ENCODE results near the gene DCAF5.

DCAF5 gene

DNA sequence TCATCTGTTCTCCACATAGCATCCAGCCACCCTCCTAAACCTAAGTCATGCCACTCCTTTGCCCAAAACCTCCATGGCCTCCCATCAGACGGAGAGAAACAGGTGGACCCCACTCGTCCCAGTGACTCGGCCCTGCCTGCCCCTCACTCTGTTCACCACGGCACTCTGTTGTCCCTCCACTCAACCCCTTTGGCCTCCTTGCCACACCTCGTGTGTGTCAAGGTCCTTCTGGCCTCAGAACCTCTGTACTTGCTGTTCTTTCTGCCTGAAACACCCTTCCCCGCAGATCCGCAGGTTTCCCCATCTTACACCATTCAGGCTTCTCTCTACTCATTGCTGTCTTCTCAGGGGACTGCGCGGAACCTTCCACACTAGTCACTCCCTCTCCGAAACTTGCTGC, 149.3 kb downstream of the DCAF5 start:
- no peak for DNase-seq (ENCODE audit: low spot score)

DNA sequence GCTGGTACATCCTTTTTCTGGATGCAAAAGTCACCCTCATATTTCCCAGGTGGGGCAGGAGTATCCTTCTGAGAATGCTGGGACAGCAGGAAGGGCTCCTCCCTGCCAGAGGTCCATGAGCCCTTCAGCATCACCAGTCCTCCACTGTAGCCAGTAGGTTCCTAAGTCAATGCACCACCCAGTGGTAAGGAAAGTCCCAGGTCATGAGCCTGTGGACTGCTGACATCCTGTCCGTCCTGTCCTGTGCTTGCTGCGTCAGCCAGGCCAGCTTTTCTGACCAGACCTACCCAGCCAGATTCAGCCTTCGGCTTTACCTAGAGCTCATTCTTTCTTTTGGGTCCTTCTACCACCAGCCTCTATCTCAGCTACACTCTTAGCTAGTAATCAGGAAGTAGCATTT, 150.8 kb downstream of the DCAF5 start:
- peak; percentile 51 for DNase-seq (ENCODE audit: low spot score)

DNA sequence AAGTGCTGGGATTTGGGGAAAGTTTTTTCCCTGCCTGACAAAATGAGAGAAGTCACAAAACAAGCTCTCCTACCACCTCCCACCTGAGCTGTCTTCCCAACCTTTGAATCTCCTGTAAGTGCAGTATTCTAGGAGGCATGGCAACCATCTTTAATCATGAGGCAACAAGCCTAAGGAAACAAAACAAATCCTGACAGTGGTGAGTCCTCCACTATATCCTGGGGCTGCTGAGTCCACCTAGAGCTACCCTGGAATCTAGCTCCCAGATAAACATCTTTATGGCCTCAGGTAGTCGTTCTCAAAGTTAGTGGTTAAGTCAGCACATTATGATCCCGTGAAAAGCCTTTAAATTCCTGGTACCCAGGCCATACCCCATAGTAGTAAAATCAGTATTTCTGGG, 151.5 kb downstream of the DCAF5 start:
- DNase-seq (ENCODE audit: low spot score), result no peak

Data from RKO (cell line).